LoVo (cell line): ENCODE results near the gene C16orf46.

Source experiments
- DNase-seq: peaks from one replicate; pipeline ENCODE4 v3.0.0-alpha.2; 2016; ENCODE audit warnings: low spot score

C16orf46 gene

GRCh38 chr16:81076566-81077075 lies 417 bp downstream of the C16orf46 start:
- peak; percentile 90 for DNase-seq

GRCh38 chr16:81073560-81074330 lies 3.3 kb downstream of the C16orf46 start:
- DNase-seq, result no peak

GRCh38 chr16:81071805-81072204 lies 5.2 kb downstream of the C16orf46 start:
- DNase-seq, result no peak

- DNase-seq, result no peak
Measured at GRCh38 chr16:81070979-81071378, 6.1 kb downstream of the C16orf46 start.

- no peak for DNase-seq
Measured at GRCh38 chr16:81069063-81069462, 8.0 kb downstream of the C16orf46 start.

GRCh38 chr16:81067166-81067565 lies 9.9 kb downstream of the C16orf46 start:
- no peak for DNase-seq

- DNase-seq, result no peak
Measured at GRCh38 chr16:81066681-81067080, 10.4 kb downstream of the C16orf46 start.

GRCh38 chr16:81061871-81062608 lies 15.0 kb downstream of the C16orf46 start:
- no peak for DNase-seq

GRCh38 chr16:81061307-81061640 lies 15.8 kb downstream of the C16orf46 start:
- DNase-seq, result no peak

- DNase-seq, result no peak
Measured at GRCh38 chr16:81060576-81061306, 16.3 kb downstream of the C16orf46 start.

- no peak for DNase-seq
Measured at GRCh38 chr16:81053761-81054160, 23.3 kb downstream of the C16orf46 start.

- no peak for DNase-seq
Measured at GRCh38 chr16:81042821-81043220, 34.2 kb downstream of the C16orf46 start.

- no peak for DNase-seq
Measured at GRCh38 chr16:81041696-81042095, 35.3 kb downstream of the C16orf46 start.

- DNase-seq, result no peak
Measured at GRCh38 chr16:81040842-81041241, 36.2 kb downstream of the C16orf46 start.

- DNase-seq, result no peak
Measured at GRCh38 chr16:81040131-81040530, 36.9 kb downstream of the C16orf46 start.

- DNase-seq, result peak; percentile 4
Measured at GRCh38 chr16:81036751-81037350, 40.2 kb downstream of the C16orf46 start.

- DNase-seq, result peak; percentile 16
Measured at GRCh38 chr16:81035975-81036750, 40.9 kb downstream of the C16orf46 start.

GRCh38 chr16:81035398-81035974 lies 41.6 kb downstream of the C16orf46 start, which contains the start of gene ATMIN:
Gene ATMIN, plus strand, starts transcription at chr16:81035842. Its CDS starts 29 bp downstream, at chr16:81035871.
- peak; percentile 90 for DNase-seq

- DNase-seq, result no peak
Measured at GRCh38 chr16:81029930-81030604, 47.0 kb downstream of the C16orf46 start.

- no peak for DNase-seq
Measured at GRCh38 chr16:81026429-81026828, 50.6 kb downstream of the C16orf46 start.
